Posterior cingulate gyrus (tissue), 11 donors: ENCODE measurements around the gene ADGRB3.
"Not testable (repeated sequence)": the region's sequence is repeated elsewhere in the genome, so short reads cannot be mapped to it uniquely, and the experiment has no call there.

Experiments used
- DNase-seq, 10 donors: peaks; one replicate each; pipeline versions ENCODE4 v3.0.0 to v3.0.0-alpha.2; 2020 to 2021; ENCODE audit warnings: mixed read lengths in 3 of 10
- intact Hi-C: fragments of 100-400 bp; cut with DNase I; formaldehyde crosslinking; loops from one replicate; pipeline ENCODE4 v1.15.1; 2023

Gene ADGRB3

GRCh38 chr6:68729377-68729903, 94.4 kb downstream of the ADGRB3 start:
- DNase-seq: no peak
- intact Hi-C loops: loop anchor here (5.0 to 10.0 kb wide), 2 partner anchors 48 to 85 kb away; no protein-coding TSS in a partner anchor

- intact Hi-C loops: no loop called here
- DNase-seq: no peak
Measured at GRCh38 chr6:68730291-68731054, 95.4 kb downstream of the ADGRB3 start.

GRCh38 chr6:68732423-68732822, 97.3 kb downstream of the ADGRB3 start:
- no peak for DNase-seq
- intact Hi-C loops: no loop called here

GRCh38 chr6:68735866-68736265, 100.8 kb downstream of the ADGRB3 start:
- intact Hi-C loops: no loop called here

GRCh38 chr6:68737061-68737460, 102.0 kb downstream of the ADGRB3 start:
- DNase-seq: no peak
- intact Hi-C loops: no loop called here

More at GRCh38 chr6:68735866-68736265, 100.8 kb downstream of the ADGRB3 start:
- DNase-seq: no peak

- intact Hi-C loops: no loop called here
- no peak for DNase-seq
Measured at GRCh38 chr6:68738039-68738438, 103.0 kb downstream of the ADGRB3 start.

GRCh38 chr6:68740828-68741500, 105.9 kb downstream of the ADGRB3 start:
- no peak for DNase-seq
- intact Hi-C loops: no loop called here

GRCh38 chr6:68741501-68742386, 106.7 kb downstream of the ADGRB3 start:
- no peak for DNase-seq
- intact Hi-C loops: no loop called here

- no peak for DNase-seq
- intact Hi-C loops: no loop called here
Measured at GRCh38 chr6:68743099-68743498, 108.0 kb downstream of the ADGRB3 start.

- DNase-seq, intact Hi-C loops: not testable (repeated sequence)
Measured at GRCh38 chr6:68744376-68744775, 109.3 kb downstream of the ADGRB3 start.

GRCh38 chr6:68746376-68746775, 111.3 kb downstream of the ADGRB3 start:
- DNase-seq: no peak
- intact Hi-C loops: no loop called here

- no peak for DNase-seq
- intact Hi-C loops: no loop called here
Measured at GRCh38 chr6:68747110-68747790, 112.2 kb downstream of the ADGRB3 start.

- DNase-seq, intact Hi-C loops: not testable (repeated sequence)
Measured at GRCh38 chr6:68747832-68748231, 112.8 kb downstream of the ADGRB3 start.

GRCh38 chr6:68754681-68755213, 119.7 kb downstream of the ADGRB3 start:
- DNase-seq: no peak
- intact Hi-C loops: no loop called here

- no peak for DNase-seq
- intact Hi-C loops: no loop called here
Measured at GRCh38 chr6:68756454-68757375, 121.6 kb downstream of the ADGRB3 start.

- DNase-seq: no peak
- intact Hi-C loops: no loop called here
Measured at GRCh38 chr6:68757821-68758220, 122.7 kb downstream of the ADGRB3 start.

- intact Hi-C loops: no loop called here
- no peak for DNase-seq
Measured at GRCh38 chr6:68758559-68758958, 123.5 kb downstream of the ADGRB3 start.

- intact Hi-C loops: no loop called here
- no peak for DNase-seq
Measured at GRCh38 chr6:68760485-68760884, 125.4 kb downstream of the ADGRB3 start.
